Breast epithelium (tissue), 3 donors: Measurements from ENCODE around the gene FGR.

ENCODE experiments used
- POLR2A ChIP-seq: fragments of 450-650 bp; IDR thresholded peaks from one replicate; pipeline ENCODE4 v1.6.1; 2016; ENCODE audit warnings: antibody characterized with exemption, mild to moderate bottlenecking, moderate library complexity
- TF ChIP-seq, protein P1 (sequence below), 3 donors: fragments of 450-650 bp; IDR thresholded peaks; one replicate each; pipeline ENCODE4 v1.5.1; 2016 to 2017; ENCODE audit warnings: antibody characterized with exemption in 3 of 3, mild to moderate bottlenecking in 3 of 3, moderate library complexity in 3 of 3

DNA sequence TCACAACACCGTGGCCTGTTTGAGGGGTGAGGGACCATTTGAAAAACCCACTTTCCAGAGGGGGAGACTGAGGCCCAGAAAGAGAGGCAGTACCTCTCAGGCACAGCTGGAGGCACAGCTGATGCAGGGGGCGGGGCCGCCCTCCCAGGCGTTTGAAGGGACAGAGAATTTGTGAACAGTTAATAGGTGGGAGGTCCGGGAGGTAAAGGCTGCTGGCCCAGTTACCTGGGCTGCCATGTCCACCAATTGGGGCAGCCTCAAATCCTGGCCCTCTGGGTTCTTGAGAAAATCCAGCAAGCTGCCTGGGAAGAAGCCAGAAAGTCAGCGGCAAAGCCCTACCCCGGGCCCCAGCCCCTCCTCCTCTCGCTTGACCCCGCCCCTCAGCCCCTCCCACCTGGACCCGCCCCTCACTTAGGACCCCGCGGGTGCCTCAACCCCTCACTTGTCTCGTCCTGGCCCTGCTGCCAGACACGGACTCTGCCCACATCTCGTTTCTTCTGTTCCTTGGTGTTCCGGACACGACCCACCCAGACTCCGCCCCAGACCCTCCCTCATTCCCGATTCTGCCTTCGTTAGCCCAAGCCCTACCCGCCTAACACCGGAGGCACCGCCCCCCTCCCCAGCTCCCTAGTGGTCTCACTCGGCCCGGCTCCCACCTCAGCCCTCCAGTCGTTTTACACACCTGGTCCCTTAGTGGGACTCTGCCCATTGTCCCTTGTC lies 20.2 kb downstream of the FGR start:
- TF ChIP-seq, protein P1, sequence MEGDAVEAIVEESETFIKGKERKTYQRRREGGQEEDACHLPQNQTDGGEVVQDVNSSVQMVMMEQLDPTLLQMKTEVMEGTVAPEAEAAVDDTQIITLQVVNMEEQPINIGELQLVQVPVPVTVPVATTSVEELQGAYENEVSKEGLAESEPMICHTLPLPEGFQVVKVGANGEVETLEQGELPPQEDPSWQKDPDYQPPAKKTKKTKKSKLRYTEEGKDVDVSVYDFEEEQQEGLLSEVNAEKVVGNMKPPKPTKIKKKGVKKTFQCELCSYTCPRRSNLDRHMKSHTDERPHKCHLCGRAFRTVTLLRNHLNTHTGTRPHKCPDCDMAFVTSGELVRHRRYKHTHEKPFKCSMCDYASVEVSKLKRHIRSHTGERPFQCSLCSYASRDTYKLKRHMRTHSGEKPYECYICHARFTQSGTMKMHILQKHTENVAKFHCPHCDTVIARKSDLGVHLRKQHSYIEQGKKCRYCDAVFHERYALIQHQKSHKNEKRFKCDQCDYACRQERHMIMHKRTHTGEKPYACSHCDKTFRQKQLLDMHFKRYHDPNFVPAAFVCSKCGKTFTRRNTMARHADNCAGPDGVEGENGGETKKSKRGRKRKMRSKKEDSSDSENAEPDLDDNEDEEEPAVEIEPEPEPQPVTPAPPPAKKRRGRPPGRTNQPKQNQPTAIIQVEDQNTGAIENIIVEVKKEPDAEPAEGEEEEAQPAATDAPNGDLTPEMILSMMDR (IDR thresholded peaks at IDR 0.05): no peak
- no peak for TF ChIP-seq POLR2A
